Vagina (tissue), 2 donors: ENCODE data around the gene PNPO.

Experiments used
- POLR2AphosphoS5 ChIP-seq, 2 donors: sonication (generic); formaldehyde crosslinking; IDR thresholded peaks; one replicate each; pipeline ENCODE4 v1.9.0; 2017; ENCODE audit warnings: antibody characterized with exemption in 2 of 2, mild to moderate bottlenecking in 2 of 2, low read depth in 1 of 2; ENCODE audit not compliant: insufficient read depth in 1 of 2
- TF ChIP-seq, protein P1 (sequence below), 3 experiments: fragments of 450-650 bp in 2 of 3; fragments of 200-600 bp in 1 of 3; sonication (generic) in 1 of 3; IDR thresholded peaks; one replicate each; pipeline ENCODE4 v1.5.1; 2017 to 2019; ENCODE audit warnings: antibody characterized with exemption in 3 of 3, mild to moderate bottlenecking in 2 of 3, moderate library complexity in 2 of 3

GRCh38 chr17:47998044-47998443, 56.7 kb downstream of the PNPO start:
- TF ChIP-seq, protein P1, sequence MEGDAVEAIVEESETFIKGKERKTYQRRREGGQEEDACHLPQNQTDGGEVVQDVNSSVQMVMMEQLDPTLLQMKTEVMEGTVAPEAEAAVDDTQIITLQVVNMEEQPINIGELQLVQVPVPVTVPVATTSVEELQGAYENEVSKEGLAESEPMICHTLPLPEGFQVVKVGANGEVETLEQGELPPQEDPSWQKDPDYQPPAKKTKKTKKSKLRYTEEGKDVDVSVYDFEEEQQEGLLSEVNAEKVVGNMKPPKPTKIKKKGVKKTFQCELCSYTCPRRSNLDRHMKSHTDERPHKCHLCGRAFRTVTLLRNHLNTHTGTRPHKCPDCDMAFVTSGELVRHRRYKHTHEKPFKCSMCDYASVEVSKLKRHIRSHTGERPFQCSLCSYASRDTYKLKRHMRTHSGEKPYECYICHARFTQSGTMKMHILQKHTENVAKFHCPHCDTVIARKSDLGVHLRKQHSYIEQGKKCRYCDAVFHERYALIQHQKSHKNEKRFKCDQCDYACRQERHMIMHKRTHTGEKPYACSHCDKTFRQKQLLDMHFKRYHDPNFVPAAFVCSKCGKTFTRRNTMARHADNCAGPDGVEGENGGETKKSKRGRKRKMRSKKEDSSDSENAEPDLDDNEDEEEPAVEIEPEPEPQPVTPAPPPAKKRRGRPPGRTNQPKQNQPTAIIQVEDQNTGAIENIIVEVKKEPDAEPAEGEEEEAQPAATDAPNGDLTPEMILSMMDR (IDR thresholded peaks at IDR 0.05) = no peak
- TF ChIP-seq POLR2AphosphoS5 (IDR thresholded peaks at IDR 0.05; ENCODE audit: insufficient read depth in 1 of 2, low read depth in 1 of 2) = no peak
